ENCODE results near the gene PIBF1.

Gene PIBF1

DNA sequence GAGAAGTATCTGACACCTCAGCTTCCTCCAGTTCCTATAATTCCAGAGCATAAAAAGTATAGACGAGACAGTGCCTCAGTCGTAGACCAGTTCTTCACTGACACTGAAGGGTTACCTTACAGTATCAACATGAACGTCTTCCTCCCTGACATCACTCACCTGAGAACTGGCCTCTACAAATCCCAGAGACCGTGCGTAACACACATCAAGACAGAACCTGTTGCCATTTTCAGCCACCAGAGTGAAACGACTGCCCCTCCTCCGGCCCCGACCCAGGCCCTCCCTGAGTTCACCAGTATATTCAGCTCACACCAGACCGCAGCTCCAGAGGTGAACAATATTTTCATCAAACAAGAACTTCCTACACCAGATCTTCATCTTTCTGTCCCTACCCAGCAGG is 279.9 kb downstream of the PIBF1 start:
- no peak for DNase-seq

DNA sequence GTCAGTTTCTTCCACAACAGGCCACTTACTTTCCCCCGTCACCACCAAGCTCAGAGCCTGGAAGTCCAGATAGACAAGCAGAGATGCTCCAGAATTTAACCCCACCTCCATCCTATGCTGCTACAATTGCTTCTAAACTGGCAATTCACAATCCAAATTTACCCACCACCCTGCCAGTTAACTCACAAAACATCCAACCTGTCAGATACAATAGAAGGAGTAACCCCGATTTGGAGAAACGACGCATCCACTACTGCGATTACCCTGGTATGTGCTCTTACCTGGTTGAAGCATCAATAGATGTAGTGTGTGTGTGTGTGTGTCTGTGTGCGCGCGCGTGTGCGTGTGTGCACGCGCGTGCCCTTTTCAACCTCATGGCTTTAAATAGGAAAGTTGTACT is 280.5 kb downstream of the PIBF1 start:
- no peak for DNase-seq

DNA sequence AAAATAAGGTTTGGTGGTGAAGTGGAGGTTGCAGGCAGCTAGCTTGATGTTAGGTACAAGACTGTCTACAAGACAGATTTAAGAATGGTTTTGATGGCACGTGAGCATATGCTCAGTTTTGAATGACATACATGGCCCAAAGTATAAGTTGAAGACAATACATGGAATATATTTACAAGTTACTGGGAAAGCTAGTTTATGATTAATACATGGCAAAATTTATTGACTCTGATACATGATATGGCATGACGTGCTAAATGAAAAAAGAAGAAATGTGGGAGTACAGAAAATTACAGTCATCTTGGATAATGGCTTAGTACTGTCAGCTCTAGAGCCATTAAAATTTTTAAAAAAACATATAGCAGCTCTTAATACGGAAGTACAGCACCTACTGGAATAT is 281.2 kb downstream of the PIBF1 start:
- no peak for DNase-seq

DNA sequence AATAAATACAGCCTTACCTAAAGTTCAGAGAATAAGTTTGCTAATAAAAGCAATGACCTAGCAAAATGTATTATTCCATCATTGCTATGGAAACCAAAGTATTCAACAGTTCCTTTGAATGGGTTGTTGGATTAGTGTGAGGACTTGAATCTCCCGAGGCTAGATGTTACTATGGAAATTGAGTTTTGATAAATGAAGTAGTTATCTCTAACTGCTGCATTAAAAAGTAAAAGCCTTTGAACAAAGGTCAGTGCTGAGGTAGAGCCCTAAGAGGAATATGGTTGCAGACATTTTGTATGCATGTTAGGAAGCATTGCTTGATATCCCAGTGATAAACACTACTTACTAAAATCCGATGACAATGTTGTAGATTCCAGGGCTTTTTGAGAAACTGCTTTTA is 283.1 kb downstream of the PIBF1 start:
- no peak for DNase-seq

DNA sequence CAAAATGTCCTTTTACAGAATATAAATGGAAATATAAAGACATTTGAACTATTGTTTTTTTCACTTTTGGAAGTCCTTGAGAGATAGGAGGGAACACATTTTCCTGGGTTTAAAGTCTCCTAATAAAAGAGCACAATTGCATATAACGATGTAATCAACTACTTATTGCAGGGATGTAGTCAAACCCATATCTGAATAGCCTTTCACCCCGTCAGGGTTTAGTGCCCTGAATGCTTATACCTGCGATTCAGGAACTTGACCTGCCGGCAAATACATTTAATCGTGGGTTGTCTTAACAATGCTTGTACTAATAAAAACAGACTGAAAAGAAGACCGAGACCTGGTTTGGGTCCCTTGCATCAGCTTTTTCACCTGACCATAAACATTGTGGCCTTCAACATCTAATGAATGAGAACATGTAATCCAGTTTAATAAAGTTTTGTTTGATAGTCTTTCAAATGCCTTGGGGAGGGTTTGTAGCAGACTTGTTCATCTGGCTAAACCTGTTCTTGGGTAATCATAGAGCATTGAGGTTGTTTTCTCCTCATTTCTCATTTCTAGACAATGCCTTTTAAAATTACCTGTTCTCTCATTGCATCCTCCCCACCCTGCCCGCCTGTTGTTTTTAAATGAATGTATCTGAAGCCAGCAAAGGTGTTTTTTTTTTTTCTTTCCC is 283.9 kb downstream of the PIBF1 start:
- DNase-seq: no peak

All from activated CD4-positive, CD25-positive, alpha-beta regulatory T cell (primary cell).